Ectodermal cell (in vitro differentiated cells): ENCODE measurements around the gene ISG20L2.

ENCODE experiments used
- H3K27ac ChIP-seq: 2 replicates; pipeline ENCODE4 v1.7.0; 2013; ENCODE audit warnings: mild to moderate bottlenecking, low read depth, low read length; ENCODE audit not compliant: insufficient read depth, poor library complexity, severe bottlenecking
- H3K27me3 ChIP-seq: 2 replicates; pipeline ENCODE4 v1.7.0; 2013; ENCODE audit warnings: mild to moderate bottlenecking, low read length; ENCODE audit not compliant: insufficient read depth, control insufficient read depth, poor library complexity, severe bottlenecking
- H3K36me3 ChIP-seq: one replicate; pipeline ENCODE4 v1.7.0; 2013; ENCODE audit warnings: low read length; ENCODE audit not compliant: control insufficient read depth, insufficient read depth
- H3K4me1 ChIP-seq: one replicate; pipeline ENCODE4 v1.7.0; 2013; ENCODE audit warnings: low read length; ENCODE audit not compliant: control insufficient read depth, insufficient read depth
- H3K4me3 ChIP-seq: 2 replicates; pipeline ENCODE4 v1.7.0; 2013; ENCODE audit warnings: low read depth, low read length, control low read depth; ENCODE audit not compliant: insufficient read depth
- H3K9me3 ChIP-seq: 2 replicates; pipeline ENCODE4 v1.7.0; 2013; ENCODE audit warnings: mild to moderate bottlenecking, low read length, moderate library complexity; ENCODE audit not compliant: control insufficient read depth
- WGBS, 2 experiments: methylation state at CpG; one replicate each; pipeline ENCODE4 v1.1.7; 2013; ENCODE audit warnings: missing lambda C conversion rate in 2 of 2; 5-methylcytosine and 5-hydroxymethylcytosine counted together

ISG20L2 gene

DNA sequence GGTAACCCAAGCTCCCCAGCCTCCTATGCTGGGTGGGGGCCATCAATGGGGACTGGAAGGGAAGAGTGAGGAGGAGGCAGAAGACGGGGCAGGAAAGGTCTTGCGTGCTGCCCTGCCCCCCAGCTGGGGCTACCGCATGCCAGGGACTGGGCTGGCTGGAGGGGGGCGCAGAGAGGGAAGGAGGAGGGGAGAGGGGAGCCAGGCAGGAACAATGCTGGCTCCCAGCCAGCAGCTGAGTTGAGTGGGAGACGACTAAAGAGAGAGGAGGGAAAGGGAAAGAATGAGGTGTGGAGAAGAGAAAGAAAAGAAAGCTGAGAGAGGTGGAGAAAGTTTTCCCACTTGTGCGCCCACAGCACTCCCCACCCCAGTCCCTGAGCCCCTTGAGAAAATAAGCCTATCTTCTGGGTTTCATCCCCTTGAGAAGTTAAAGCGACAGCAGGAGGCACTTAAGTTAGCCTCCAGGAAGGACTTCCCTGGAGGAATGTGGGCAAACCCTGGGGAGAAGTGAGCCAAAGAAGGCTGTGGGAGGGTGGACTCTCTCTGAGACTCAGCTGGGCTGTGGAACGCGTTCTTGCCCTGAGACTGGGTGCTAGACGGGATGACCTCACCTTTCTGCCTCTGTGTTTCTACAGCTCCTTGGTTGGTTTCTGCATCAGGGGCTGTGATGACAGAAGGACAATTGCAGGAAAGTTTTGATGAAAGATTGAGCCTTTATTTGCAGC is 38.5 kb downstream of the ISG20L2 start:
- H3K27me3 ChIP-seq, result no peaks in the 10 kb centered on the region
- H3K36me3 ChIP-seq, result no peaks in the 10 kb centered on the region
- peak overlapping the region; percentile 20 for H3K4me3 ChIP-seq
- no peaks in the 10 kb centered on the region for H3K9me3 ChIP-seq
- 22 to 24% methylated on average over 10 of the region's 10 CpGs for WGBS, 2 experiments
- H3K27ac ChIP-seq, result no peak overlapping the region
- H3K4me1 ChIP-seq, result peaks cover 49% of the 10 kb centered on the region

- H3K4me1 ChIP-seq, result peaks cover 44% of the 10 kb centered on the region
- no peak overlapping the region for H3K27ac ChIP-seq
- H3K36me3 ChIP-seq, result no peaks in the 10 kb centered on the region
- H3K4me3 ChIP-seq, result peak overlapping the region; percentile 20
- no peaks in the 10 kb centered on the region for H3K27me3 ChIP-seq
- H3K9me3 ChIP-seq, result no peaks in the 10 kb centered on the region
- WGBS, 2 experiments, result 2% methylated on average over 23 of the region's 23 CpGs
Measured at GRCh38 chr1:156689035-156689952, 39.3 kb downstream of the ISG20L2 start.

GRCh38 chr1:156684227-156684782 is 44.3 kb downstream of the ISG20L2 start:
- WGBS, 2 experiments, result 86 to 90% methylated on average over 5 of the region's 5 CpGs
- Histone ChIP-seq H3K27me3 (no peaks in the 10 kb centered on the region), H3K27ac (no peak overlapping the region), H3K4me1 (no peaks in the 10 kb centered on the region), H3K36me3 (no peaks in the 10 kb centered on the region), H3K9me3 (no peaks in the 10 kb centered on the region), H3K4me3 (no peak overlapping the region)

DNA sequence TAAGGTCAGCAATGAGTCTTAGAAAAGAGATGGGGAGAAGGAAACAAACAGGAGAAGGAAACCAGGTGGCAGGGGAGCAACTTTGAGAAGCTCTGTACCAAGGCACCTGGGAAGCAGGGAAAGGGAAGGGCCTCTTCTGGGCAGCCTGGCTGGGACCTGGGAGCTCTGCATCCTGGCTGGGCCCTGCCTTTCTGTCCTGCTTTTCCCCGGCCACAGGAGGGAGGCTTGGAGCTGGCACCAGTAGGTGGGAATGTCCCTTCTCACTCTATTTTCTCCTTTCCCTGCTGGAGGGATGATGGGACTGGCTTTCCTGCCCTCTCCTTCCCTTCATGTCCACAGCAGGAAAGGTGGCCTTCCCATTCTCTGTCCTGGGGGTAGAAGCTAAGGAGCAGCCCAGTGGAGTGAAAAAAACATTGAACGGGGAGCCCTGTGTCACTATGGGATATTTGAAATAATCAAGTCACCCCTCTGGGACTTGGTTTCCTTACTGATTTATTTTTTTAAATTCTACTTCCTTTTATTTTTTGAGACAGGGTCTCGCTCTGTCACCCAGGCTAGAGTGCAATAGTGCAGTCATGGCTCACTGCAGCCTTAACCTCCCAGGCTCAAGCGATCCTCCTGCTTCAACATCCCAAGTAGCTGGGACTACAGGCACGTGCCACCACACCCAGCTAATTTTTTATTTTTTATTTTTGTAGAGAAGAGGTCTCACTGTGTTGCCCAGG is 46.2 kb downstream of the ISG20L2 start:
- no peak overlapping the region for H3K4me3 ChIP-seq
- H3K27ac ChIP-seq, result no peak overlapping the region
- peaks cover 7% of the 10 kb centered on the region for H3K27me3 ChIP-seq
- no peaks in the 10 kb centered on the region for H3K36me3 ChIP-seq
- 69 to 74% methylated on average over 5 of the region's 5 CpGs for WGBS, 2 experiments
- no peaks in the 10 kb centered on the region for H3K4me1 ChIP-seq
- no peaks in the 10 kb centered on the region for H3K9me3 ChIP-seq

- Histone ChIP-seq H3K9me3 (no peaks in the 10 kb centered on the region), H3K27me3 (peaks cover 7% of the 10 kb centered on the region), H3K4me3 (no peak overlapping the region), H3K4me1 (no peaks in the 10 kb centered on the region), H3K36me3 (no peaks in the 10 kb centered on the region), H3K27ac (no peak overlapping the region)
- WGBS, 2 experiments, result 86% methylated on average over 8 of the region's 8 CpGs
Measured at GRCh38 chr1:156681196-156681960, 47.2 kb downstream of the ISG20L2 start.

GRCh38 chr1:156680056-156680455 is 48.5 kb downstream of the ISG20L2 start:
- Histone ChIP-seq H3K9me3 (no peaks in the 10 kb centered on the region), H3K4me3 (no peak overlapping the region), H3K27ac (no peak overlapping the region), H3K36me3 (no peaks in the 10 kb centered on the region), H3K27me3 (peaks cover 7% of the 10 kb centered on the region), H3K4me1 (no peaks in the 10 kb centered on the region)
- 90 to 93% methylated on average over 2 of the region's 2 CpGs for WGBS, 2 experiments

DNA sequence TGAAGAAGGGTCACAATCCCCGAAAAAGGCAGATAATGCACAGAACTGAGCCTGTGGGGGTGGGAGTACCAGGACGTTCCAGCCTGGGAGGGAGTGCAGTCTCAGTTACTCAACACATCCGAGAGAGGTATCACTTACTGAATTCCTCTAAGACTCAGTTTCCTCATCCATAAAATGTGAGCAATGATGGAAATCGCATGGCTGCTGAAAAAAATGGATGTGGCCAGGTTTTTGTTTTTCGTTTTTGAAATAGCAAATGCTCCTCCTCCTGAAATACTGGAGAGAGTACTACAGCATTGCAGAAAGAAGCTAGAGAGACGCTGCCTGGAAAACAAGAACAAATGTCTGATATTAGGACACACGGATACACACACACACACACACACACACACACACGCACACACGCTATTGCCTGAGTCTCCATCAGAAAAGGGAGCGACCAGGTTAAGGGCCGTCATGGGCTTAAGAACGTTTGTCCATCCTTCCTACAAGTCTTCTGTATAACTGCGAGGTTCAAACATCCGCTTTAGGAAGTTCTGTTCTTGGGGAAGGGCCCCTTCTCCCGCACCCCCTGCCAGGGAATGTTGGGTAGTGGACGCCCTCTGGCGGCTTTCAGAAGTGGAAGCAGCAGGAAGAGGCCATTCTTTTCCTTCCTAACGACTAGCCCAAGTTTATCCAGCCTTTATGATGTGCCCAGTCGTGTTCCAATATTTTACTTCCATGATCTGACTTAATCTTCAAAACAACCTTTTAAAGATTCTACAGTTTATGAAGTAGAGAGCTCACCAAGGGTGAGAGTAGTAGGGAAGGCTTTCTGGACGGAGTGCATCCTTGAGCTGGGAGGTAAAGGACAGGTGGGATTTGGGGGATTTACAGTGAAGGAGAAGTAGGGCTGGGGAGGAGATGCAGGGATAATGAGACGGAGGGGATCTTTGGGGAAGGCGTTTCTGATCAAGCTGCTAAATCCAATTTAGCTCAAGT is 50.7 kb downstream of the ISG20L2 start:
- 10 to 11% methylated on average over 22 of the region's 22 CpGs for WGBS, 2 experiments
- Histone ChIP-seq H3K36me3 (peaks cover 4% of the 10 kb centered on the region), H3K27ac (peak overlapping the region; percentile 4), H3K4me1 (peaks cover 14% of the 10 kb centered on the region), H3K4me3 (peak overlapping the region; percentile 95), H3K27me3 (peaks cover 7% of the 10 kb centered on the region), H3K9me3 (no peaks in the 10 kb centered on the region)

DNA sequence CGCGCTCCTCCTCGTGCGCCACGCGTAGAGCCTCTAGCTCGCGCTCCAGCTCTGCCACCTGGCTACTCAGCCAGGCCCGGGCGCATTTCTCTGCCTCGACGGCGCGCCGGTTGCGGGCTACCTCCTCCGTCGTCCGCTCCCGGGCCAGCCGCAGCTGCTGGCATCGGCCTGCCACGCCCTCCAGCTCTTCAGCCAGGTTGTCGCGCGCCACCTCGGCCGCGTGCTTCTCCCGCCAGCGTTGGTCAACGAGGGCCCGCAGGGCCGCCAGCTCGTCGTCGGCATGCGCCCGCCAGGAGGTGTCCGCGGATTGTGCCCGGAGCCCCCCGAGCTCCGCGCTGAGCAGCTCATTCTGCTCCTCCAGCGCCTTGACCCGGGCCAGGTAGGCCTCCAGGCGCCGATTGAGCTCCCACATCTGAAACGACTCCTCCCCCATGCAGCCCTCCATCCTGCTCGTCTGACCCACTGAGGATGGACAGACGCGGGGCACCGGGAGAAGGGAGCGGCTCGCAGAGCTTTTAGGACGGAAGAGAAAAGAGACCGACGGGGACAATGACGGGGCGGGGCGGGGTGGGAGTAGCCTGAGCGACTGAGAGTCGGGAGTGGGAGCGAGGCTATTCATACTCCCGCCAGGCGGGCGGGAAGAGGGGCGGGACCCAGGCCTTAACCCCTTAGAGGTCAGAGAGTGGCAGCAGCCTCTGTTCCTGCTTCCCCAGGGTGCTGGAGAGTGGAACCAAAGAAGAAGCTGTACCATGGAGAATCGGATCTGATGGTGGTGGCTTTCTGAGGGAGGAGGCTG is 51.5 kb downstream of the ISG20L2 start, which contains the start of gene NES:
Gene NES, minus strand, starts transcription at position 588 of the 796 bp plus-strand sequence. Its CDS starts 143 bp downstream, at position 445.
- Histone ChIP-seq H3K27me3 (peaks cover 7% of the 10 kb centered on the region), H3K9me3 (no peaks in the 10 kb centered on the region), H3K4me1 (peaks cover 19% of the 10 kb centered on the region), H3K27ac (peak within 1 kb of the TSS; percentile 80), H3K4me3 (peak within 1 kb of the TSS; percentile 95), H3K36me3 (peaks cover 13% of the 10 kb centered on the region)
- WGBS, 2 experiments, result 0% methylated on average over 70 of the region's 70 CpGs
